ENCODE results near the gene KCNJ9.

- TF ChIP-seq CTCF (IDR thresholded peaks at IDR 0.05; ENCODE audit: low read depth, low read length) (no peak), POLR2A (IDR thresholded peaks at IDR 0.05; ENCODE audit: extremely low read depth, insufficient read length) (no peak)
Measured at GRCh38 chr1:160062230-160062532, 19.2 kb upstream of the KCNJ9 start.

All from NB4 (cell line).